Loucy (cell line): ENCODE results near the gene DIPK1A.
A peak's percentile ranks its signal among the peaks of the same experiment; 100 is the strongest.

Experiments
- H2AFZ ChIP-seq: fragments of 200-600 bp; sonication (generic); 2 replicates; pipeline ENCODE4 v1.6.0; 2016; ENCODE audit warnings: antibody characterized with exemption, mild to moderate bottlenecking, low read length, moderate library complexity
- H3F3A ChIP-seq: fragments of 200-600 bp; 2 replicates; pipeline ENCODE4 v1.6.0; 2016; ENCODE audit warnings: antibody characterized with exemption, low read depth, mild to moderate bottlenecking
- H3K27me3 ChIP-seq: fragments of 200-600 bp; sonication (generic); 2 replicates; pipeline ENCODE4 v1.6.1; 2014; ENCODE audit warnings: low read length, mild to moderate bottlenecking; ENCODE audit not compliant: insufficient read depth, poor library complexity, severe bottlenecking
- H3K36me3 ChIP-seq: fragments of 200-600 bp; sonication (generic); 2 replicates; pipeline ENCODE4 v1.6.1; 2016; ENCODE audit warnings: low read length; ENCODE audit not compliant: insufficient read depth
- H3K4me1 ChIP-seq: fragments of 200-600 bp; sonication (generic); 2 replicates; pipeline ENCODE4 v1.5.1; 2014; ENCODE audit warnings: low read length, mild to moderate bottlenecking; ENCODE audit not compliant: insufficient read depth, poor library complexity, severe bottlenecking
- H3K4me2 ChIP-seq: fragments of 200-600 bp; sonication (generic); 2 replicates; pipeline ENCODE4 v1.6.0; 2014; ENCODE audit warnings: antibody characterized with exemption, low read length, low read depth, mild to moderate bottlenecking; ENCODE audit not compliant: poor library complexity, severe bottlenecking
- H3K4me3 ChIP-seq: fragments of 200-600 bp; sonication (generic); 2 replicates; pipeline ENCODE4 v1.5.1; 2014; ENCODE audit warnings: low read length, mild to moderate bottlenecking, mixed read lengths; ENCODE audit not compliant: poor library complexity, severe bottlenecking
- H3K79me2 ChIP-seq: fragments of 200-600 bp; sonication (generic); 2 replicates; pipeline ENCODE4 v1.6.1; 2014; ENCODE audit warnings: low read length; ENCODE audit not compliant: insufficient read depth
- H3K9ac ChIP-seq: fragments of 200-600 bp; sonication (generic); 2 replicates; pipeline ENCODE4 v1.6.0; 2014; ENCODE audit warnings: mild to moderate bottlenecking, low read depth, low read length, moderate library complexity; ENCODE audit not compliant: poor library complexity, severe bottlenecking
- H3K9me2 ChIP-seq: fragments of 200-600 bp; sonication (generic); replicated peaks from 2 replicates; pipeline ENCODE4 v1.6.1; 2016; ENCODE audit warnings: low read depth, low read length, mixed read lengths
- H3K9me3 ChIP-seq: fragments of 200-600 bp; sonication (generic); 2 replicates; pipeline ENCODE4 v1.6.1; 2014; ENCODE audit warnings: mild to moderate bottlenecking, antibody characterized with exemption, low read length, low read depth; ENCODE audit not compliant: insufficient read depth
- H4K20me1 ChIP-seq: fragments of 200-600 bp; sonication (generic); 2 replicates; pipeline ENCODE4 v1.6.0; 2014; ENCODE audit warnings: antibody characterized with exemption, low read length, mild to moderate bottlenecking; ENCODE audit not compliant: insufficient read depth, poor library complexity, severe bottlenecking
- EZH2phosphoT487 ChIP-seq: fragments of 200-600 bp; IDR thresholded peaks from 2 replicates; pipeline ENCODE4 v1.6.1; 2018; ENCODE audit warnings: antibody characterized with exemption, mild to moderate bottlenecking, moderate library complexity, borderline replicate concordance
- TF ChIP-seq, protein P1 (sequence below): fragments of 200-600 bp; sonication (generic); conservative IDR thresholded peaks from 2 replicates; pipeline ENCODE4 v1.5.1; 2014; ENCODE audit warnings: mild to moderate bottlenecking, antibody characterized with exemption, low read length

DIPK1A gene

GRCh38 chr1:92990828-92991227, 29.6 kb upstream of the DIPK1A start:
- Histone ChIP-seq H2AFZ (no peak overlapping the region), H3K4me2 (peak overlapping the region; percentile 37), H3K27me3 (no peaks in the 10 kb centered on the region), H3K4me3 (no peak overlapping the region), H3K9me3 (no peaks in the 10 kb centered on the region), H3K9me2 (no peaks in the 10 kb centered on the region), H3K9ac (no peak overlapping the region), H3K4me1 (peaks cover 15% of the 10 kb centered on the region), H3K36me3 (no peaks in the 10 kb centered on the region), H4K20me1 (no peaks in the 10 kb centered on the region), H3K79me2 (no peaks in the 10 kb centered on the region), H3F3A (no peaks in the 10 kb centered on the region)
- no peak for TF ChIP-seq EZH2phosphoT487

- H3K79me2 ChIP-seq = no peaks in the 10 kb centered on the region
- no peaks in the 10 kb centered on the region for H3K36me3 ChIP-seq
- H2AFZ ChIP-seq = no peak overlapping the region
- H3K4me3 ChIP-seq = no peak overlapping the region
- H4K20me1 ChIP-seq = no peaks in the 10 kb centered on the region
- H3K9ac ChIP-seq = no peak overlapping the region
- H3K4me2 ChIP-seq = peak overlapping the region; percentile 37
- no peaks in the 10 kb centered on the region for H3F3A ChIP-seq
- H3K9me3 ChIP-seq = no peaks in the 10 kb centered on the region
- no peaks in the 10 kb centered on the region for H3K27me3 ChIP-seq
- H3K9me2 ChIP-seq = no peaks in the 10 kb centered on the region
- TF ChIP-seq, protein P1, sequence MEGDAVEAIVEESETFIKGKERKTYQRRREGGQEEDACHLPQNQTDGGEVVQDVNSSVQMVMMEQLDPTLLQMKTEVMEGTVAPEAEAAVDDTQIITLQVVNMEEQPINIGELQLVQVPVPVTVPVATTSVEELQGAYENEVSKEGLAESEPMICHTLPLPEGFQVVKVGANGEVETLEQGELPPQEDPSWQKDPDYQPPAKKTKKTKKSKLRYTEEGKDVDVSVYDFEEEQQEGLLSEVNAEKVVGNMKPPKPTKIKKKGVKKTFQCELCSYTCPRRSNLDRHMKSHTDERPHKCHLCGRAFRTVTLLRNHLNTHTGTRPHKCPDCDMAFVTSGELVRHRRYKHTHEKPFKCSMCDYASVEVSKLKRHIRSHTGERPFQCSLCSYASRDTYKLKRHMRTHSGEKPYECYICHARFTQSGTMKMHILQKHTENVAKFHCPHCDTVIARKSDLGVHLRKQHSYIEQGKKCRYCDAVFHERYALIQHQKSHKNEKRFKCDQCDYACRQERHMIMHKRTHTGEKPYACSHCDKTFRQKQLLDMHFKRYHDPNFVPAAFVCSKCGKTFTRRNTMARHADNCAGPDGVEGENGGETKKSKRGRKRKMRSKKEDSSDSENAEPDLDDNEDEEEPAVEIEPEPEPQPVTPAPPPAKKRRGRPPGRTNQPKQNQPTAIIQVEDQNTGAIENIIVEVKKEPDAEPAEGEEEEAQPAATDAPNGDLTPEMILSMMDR = no peak
- TF ChIP-seq EZH2phosphoT487 = no peak
- H3K4me1 ChIP-seq = peaks cover 15% of the 10 kb centered on the region
These were observed 28.8 kb upstream of the DIPK1A start for GRCh38 chr1:92989936-92990583.

DNA sequence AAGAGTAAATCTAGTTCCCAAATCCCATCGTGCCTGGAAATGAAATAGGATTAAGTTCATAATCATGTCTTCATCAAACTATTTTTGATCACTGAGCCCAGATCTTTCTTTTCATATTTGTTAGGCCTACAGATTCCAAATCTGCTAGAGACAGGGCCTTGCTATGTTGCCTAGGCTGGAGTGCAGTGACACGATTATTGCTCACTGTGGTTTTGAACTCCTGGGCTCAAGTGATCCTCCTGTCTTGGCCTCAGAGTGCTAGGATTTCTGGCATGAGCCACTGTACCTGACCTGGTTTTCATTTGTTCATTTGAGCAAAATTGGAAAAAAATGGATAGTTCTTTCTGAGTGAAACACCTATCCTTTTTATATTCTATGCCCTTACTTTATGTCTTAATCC, 28.0 kb upstream of the DIPK1A start:
- Histone ChIP-seq H3K9me2 (no peaks in the 10 kb centered on the region), H3K4me1 (peaks cover 15% of the 10 kb centered on the region), H3K36me3 (no peaks in the 10 kb centered on the region), H3K9ac (no peak overlapping the region), H3K4me3 (no peak overlapping the region), H3K4me2 (no peak overlapping the region), H3K79me2 (no peaks in the 10 kb centered on the region), H3K27me3 (no peaks in the 10 kb centered on the region), H2AFZ (no peak overlapping the region), H3K9me3 (no peaks in the 10 kb centered on the region), H4K20me1 (no peaks in the 10 kb centered on the region), H3F3A (no peaks in the 10 kb centered on the region)
- TF ChIP-seq, protein P1 = no peak
- no peak for TF ChIP-seq EZH2phosphoT487

- H3K4me3 ChIP-seq = no peak overlapping the region
- no peak overlapping the region for H3K9ac ChIP-seq
- no peak overlapping the region for H2AFZ ChIP-seq
- no peaks in the 10 kb centered on the region for H3F3A ChIP-seq
- no peaks in the 10 kb centered on the region for H3K79me2 ChIP-seq
- no peaks in the 10 kb centered on the region for H3K9me2 ChIP-seq
- no peaks in the 10 kb centered on the region for H3K36me3 ChIP-seq
- H3K4me1 ChIP-seq = peaks cover 15% of the 10 kb centered on the region
- no peaks in the 10 kb centered on the region for H3K27me3 ChIP-seq
- H3K9me3 ChIP-seq = no peaks in the 10 kb centered on the region
- H4K20me1 ChIP-seq = no peaks in the 10 kb centered on the region
- H3K4me2 ChIP-seq = no peak overlapping the region
- no peak for TF ChIP-seq EZH2phosphoT487
- TF ChIP-seq, protein P1 = no peak
These were observed 26.2 kb upstream of the DIPK1A start for GRCh38 chr1:92987462-92987861.
